ENCODE data around the gene CSF1R.

CSF1R gene

GRCh38 chr5:150006318-150006717 lies 80.0 kb downstream of the CSF1R start:
- Histone ChIP-seq H3K9me3 (ENCODE audit: insufficient read depth, low read depth, low read length) (no peaks in the 10 kb centered on the region), H3K27me3 (ENCODE audit: insufficient read depth, low read length) (0 out of 2 replicates have a peak, but pooled peaks cover under 1% of the 10 kb centered on the region), H3K4me3 (ENCODE audit: low read length) (no peak overlapping the region), H3K36me3 (ENCODE audit: insufficient read depth, low read depth, low read length) (peaks cover 69% of the 10 kb centered on the region), H3K27ac (ENCODE audit: low read length) (no peak overlapping the region), H3K4me1 (ENCODE audit: insufficient read depth, low read length) (0 out of 2 replicates have a peak, but pooled peaks cover 4% of the 10 kb centered on the region), H3K9ac (ENCODE audit: low read depth, low read length) (no peak overlapping the region)

All from iPS-20b (cell line).